K562 (cell line): ENCODE results near the gene SDE2. TPM values are rescaled to one million over a fixed set of nuclear protein-coding genes. Genes with fewer than 3 reads are reported as not detected.

ENCODE experiments used
- ASH1L ChIP-seq: fragments of 450-650 bp; IDR thresholded peaks from 2 replicates; pipeline ENCODE4 v1.6.1; 2018; ENCODE audit warnings: borderline replicate concordance, mild to moderate bottlenecking, low read depth; ENCODE audit not compliant: partially characterized antibody
- BRF1 ChIP-seq: IDR thresholded peaks from 3 replicates; pipeline ENCODE4 v1.6.1; 2011; ENCODE audit warnings: borderline replicate concordance, mild to moderate bottlenecking; ENCODE audit not compliant: insufficient read length; ENCODE audit errors: extremely low read depth
- CBX5 ChIP-seq: IDR thresholded peaks from 2 replicates; pipeline ENCODE4 v1.6.1; 2014; ENCODE audit warnings: low read depth, borderline replicate concordance
- FIP1L1 ChIP-seq: fragments of 200-400 bp; formaldehyde crosslinking; IDR thresholded peaks from 2 replicates; pipeline ENCODE4 v1.6.1; 2018; ENCODE audit warnings: mild to moderate bottlenecking, low read depth, low read length; ENCODE audit not compliant: poor library complexity, severe bottlenecking
- HEY1 ChIP-seq: fragments of 250-450 bp; sonication (Bioruptor Pico); IDR thresholded peaks from 2 replicates; pipeline ENCODE4 v1.5.0; 2020; ENCODE audit warnings: mild to moderate bottlenecking, moderate library complexity, borderline replicate concordance
- HIVEP1 ChIP-seq: fragments of 250-450 bp; sonication (Bioruptor Pico); IDR thresholded peaks from 2 replicates; pipeline ENCODE4 v1.4.0; 2020; ENCODE audit warnings: mild to moderate bottlenecking
- JUN ChIP-seq, 2 experiments: sonication (generic) in 1 of 2; formaldehyde crosslinking in 1 of 2; IDR thresholded peaks; 2 replicates each; pipeline versions ENCODE4 v1.6.1 to v1.8.0; 2012 to 2022; ENCODE audit warnings: borderline replicate concordance in 2 of 2, mild to moderate bottlenecking in 2 of 2, improper control_type of control experiment in 1 of 2, low read depth in 1 of 2, low read length in 1 of 2, missing genetic modification reagents in 1 of 2
- SAFB2 ChIP-seq: fragments of 200-400 bp; formaldehyde crosslinking; IDR thresholded peaks from 2 replicates; pipeline ENCODE4 v1.6.1; 2018; ENCODE audit warnings: borderline replicate concordance, low read length, low read depth, moderate library complexity; ENCODE audit not compliant: severe bottlenecking
- SREBF2 ChIP-seq: sonication (generic); formaldehyde crosslinking; IDR thresholded peaks from 2 replicates; pipeline ENCODE4 v1.4.0; 2020; ENCODE audit warnings: mild to moderate bottlenecking, missing genetic modification reagents
- TBL1XR1 ChIP-seq, 2 experiments: IDR thresholded peaks; 2 replicates each; pipeline ENCODE4 v1.6.1; 2012; ENCODE audit warnings: improper control_type of control experiment in 2 of 2, low read length in 2 of 2, mild to moderate bottlenecking in 1 of 2
- ZEB2 ChIP-seq: fragments of 450-650 bp; IDR thresholded peaks from 2 replicates; pipeline ENCODE4 v1.6.1; 2016
- ZNF134 ChIP-seq: fragments of 250-450 bp; sonication (Bioruptor Pico); conservative IDR thresholded peaks from 2 replicates; pipeline ENCODE4 v1.4.0; 2020
- ZNF277 ChIP-seq: fragments of 250-450 bp; sonication (Bioruptor Pico); IDR thresholded peaks from 2 replicates; pipeline ENCODE4 v1.8.0; 2022; ENCODE audit warnings: inconsistent platforms, mild to moderate bottlenecking, moderate library complexity, borderline replicate concordance
- polyA plus RNA-seq, 8 experiments: library from polyadenylated mRNA; depleted of rRNA in 4 of 8; stranded (reverse) in 5 of 8; unstranded in 3 of 8; fragments of >200 nt; fragmentation: Nextera tagmentation in 2 of 8; fragmentation: Illumina TruSeq in 1 of 8; extraction: Ambion mirVana in 2 of 8; extraction: Trizol in 1 of 8; gene quantifications; 2 replicates each; pipeline versions ENCODE4 v1.2.1 to v1.2.3, GENCODE V29; 2011 to 2014; ENCODE audit warnings: inconsistent platforms in 1 of 8, missing spikeins in 1 of 8
- total RNA-seq, 7 experiments: library from RNA; depleted of rRNA in 6 of 7; stranded (reverse); fragments of >200 nt in 6 of 7; fragmentation: Illumina TruSeq in 2 of 7; extraction: Trizol in 2 of 7; gene quantifications; 2 replicates each; pipeline versions ENCODE4 v1.2.1 to v1.2.3, GENCODE V29; 2011 to 2021; ENCODE audit warnings: low replicate concordance in 1 of 7
- TF ChIP-seq, protein P1 (sequence below): fragments of 250-450 bp; sonication (Bioruptor Pico); IDR thresholded peaks from 2 replicates; pipeline ENCODE4 v1.8.0; 2021; ENCODE audit warnings: moderate library complexity, mild to moderate bottlenecking, inconsistent platforms
- TF ChIP-seq, protein P2 (sequence below): fragments of 450-650 bp; formaldehyde crosslinking; IDR thresholded peaks from 2 replicates; pipeline ENCODE4 v1.4.0; 2022; ENCODE audit warnings: missing genetic modification characterization
- TF ChIP-seq, protein P3 (sequence below): sonication (generic); formaldehyde crosslinking; IDR thresholded peaks from 2 replicates; pipeline ENCODE4 v1.8.0; 2022; ENCODE audit warnings: mild to moderate bottlenecking, missing genetic modification reagents, borderline replicate concordance
- TF ChIP-seq, protein P4 (sequence below): fragments of 450-650 bp; IDR thresholded peaks from 2 replicates; pipeline ENCODE4 v1.6.1; 2018; ENCODE audit warnings: mild to moderate bottlenecking, low read depth; ENCODE audit not compliant: partially characterized antibody

The SDE2 gene
- total and polyA plus RNA-seq, 9 of the 15 experiments (the other 6 are each of a cell fraction or from before 2014, with no cell fraction given), result 14.3 to 62.3 (median 46.0) TPM

- TF ChIP-seq ZNF277 (CRISPR knock-in tag), result no peak
- TF ChIP-seq, protein P1, sequence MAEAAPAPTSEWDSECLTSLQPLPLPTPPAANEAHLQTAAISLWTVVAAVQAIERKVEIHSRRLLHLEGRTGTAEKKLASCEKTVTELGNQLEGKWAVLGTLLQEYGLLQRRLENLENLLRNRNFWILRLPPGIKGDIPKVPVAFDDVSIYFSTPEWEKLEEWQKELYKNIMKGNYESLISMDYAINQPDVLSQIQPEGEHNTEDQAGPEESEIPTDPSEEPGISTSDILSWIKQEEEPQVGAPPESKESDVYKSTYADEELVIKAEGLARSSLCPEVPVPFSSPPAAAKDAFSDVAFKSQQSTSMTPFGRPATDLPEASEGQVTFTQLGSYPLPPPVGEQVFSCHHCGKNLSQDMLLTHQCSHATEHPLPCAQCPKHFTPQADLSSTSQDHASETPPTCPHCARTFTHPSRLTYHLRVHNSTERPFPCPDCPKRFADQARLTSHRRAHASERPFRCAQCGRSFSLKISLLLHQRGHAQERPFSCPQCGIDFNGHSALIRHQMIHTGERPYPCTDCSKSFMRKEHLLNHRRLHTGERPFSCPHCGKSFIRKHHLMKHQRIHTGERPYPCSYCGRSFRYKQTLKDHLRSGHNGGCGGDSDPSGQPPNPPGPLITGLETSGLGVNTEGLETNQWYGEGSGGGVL (CRISPR knock-in tag), result no peak
- TF ChIP-seq ASH1L, result no peak
- TF ChIP-seq CBX5, result no peak
- no peak for TF ChIP-seq ZNF134 (CRISPR knock-in tag)
- no peak for TF ChIP-seq ZEB2
- no peak for TF ChIP-seq BRF1
- no peak for TF ChIP-seq JUN (IDR thresholded peaks at IDR 0.05; ENCODE audit: borderline replicate concordance, low read depth, low read length)
- TF ChIP-seq JUN (CRISPR knock-in tag; IDR thresholded peaks at IDR 0.05; ENCODE audit: borderline replicate concordance), result no peak
- no peak for TF ChIP-seq SREBF2 (CRISPR knock-in tag)
- peak in 1 of 2 experiments; percentile 65; a peak in 2 of 4 replicates for TF ChIP-seq TBL1XR1 (IDR thresholded peaks at IDR 0.05; ENCODE audit: low read length in 2 of 2)
- TF ChIP-seq, protein P2, sequence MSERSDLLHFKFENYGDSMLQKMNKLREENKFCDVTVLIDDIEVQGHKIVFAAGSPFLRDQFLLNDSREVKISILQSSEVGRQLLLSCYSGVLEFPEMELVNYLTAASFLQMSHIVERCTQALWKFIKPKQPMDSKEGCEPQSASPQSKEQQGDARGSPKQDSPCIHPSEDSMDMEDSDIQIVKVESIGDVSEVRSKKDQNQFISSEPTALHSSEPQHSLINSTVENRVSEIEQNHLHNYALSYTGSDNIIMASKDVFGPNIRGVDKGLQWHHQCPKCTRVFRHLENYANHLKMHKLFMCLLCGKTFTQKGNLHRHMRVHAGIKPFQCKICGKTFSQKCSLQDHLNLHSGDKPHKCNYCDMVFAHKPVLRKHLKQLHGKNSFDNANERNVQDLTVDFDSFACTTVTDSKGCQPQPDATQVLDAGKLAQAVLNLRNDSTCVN (CRISPR knock-in tag), result no peak
- TF ChIP-seq, protein P3, sequence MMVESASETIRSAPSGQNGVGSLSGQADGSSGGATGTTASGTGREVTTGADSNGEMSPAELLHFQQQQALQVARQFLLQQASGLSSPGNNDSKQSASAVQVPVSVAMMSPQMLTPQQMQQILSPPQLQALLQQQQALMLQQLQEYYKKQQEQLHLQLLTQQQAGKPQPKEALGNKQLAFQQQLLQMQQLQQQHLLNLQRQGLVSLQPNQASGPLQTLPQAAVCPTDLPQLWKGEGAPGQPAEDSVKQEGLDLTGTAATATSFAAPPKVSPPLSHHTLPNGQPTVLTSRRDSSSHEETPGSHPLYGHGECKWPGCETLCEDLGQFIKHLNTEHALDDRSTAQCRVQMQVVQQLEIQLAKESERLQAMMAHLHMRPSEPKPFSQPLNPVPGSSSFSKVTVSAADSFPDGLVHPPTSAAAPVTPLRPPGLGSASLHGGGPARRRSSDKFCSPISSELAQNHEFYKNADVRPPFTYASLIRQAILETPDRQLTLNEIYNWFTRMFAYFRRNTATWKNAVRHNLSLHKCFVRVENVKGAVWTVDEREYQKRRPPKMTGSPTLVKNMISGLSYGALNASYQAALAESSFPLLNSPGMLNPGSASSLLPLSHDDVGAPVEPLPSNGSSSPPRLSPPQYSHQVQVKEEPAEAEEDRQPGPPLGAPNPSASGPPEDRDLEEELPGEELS (CRISPR knock-in tag), result no peak
- no peak for TF ChIP-seq SAFB2
- no peak for TF ChIP-seq HIVEP1
- no peak for TF ChIP-seq HEY1 (CRISPR knock-in tag)
- no peak for TF ChIP-seq FIP1L1
- TF ChIP-seq, protein P4, sequence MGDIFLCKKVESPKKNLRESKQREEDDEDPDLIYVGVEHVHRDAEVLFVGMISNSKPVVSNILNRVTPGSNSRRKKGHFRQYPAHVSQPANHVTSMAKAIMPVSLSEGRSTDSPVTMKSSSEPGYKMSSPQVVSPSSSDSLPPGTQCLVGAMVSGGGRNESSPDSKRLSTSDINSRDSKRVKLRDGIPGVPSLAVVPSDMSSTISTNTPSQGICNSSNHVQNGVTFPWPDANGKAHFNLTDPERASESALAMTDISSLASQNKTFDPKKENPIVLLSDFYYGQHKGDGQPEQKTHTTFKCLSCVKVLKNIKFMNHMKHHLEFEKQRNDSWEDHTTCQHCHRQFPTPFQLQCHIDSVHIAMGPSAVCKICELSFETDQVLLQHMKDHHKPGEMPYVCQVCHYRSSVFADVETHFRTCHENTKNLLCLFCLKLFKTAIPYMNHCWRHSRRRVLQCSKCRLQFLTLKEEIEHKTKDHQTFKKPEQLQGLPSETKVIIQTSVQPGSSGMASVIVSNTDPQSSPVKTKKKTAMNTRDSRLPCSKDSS, result no peak
Observed at GRCh38 chr1:225995919-225996864, 3.0 kb downstream of the SDE2 start (continued).
